Esophagus squamous epithelium (tissue), 4 donors: ENCODE results near the gene OLFML2A.

Experiments
- CTCF ChIP-seq, 6 experiments: fragments of 450-650 bp in 4 of 6; fragments of 200-600 bp in 2 of 6; sonication (generic) in 2 of 6; IDR thresholded peaks; one replicate each; pipeline ENCODE4 v1.5.1; 2016 to 2019; ENCODE audit warnings: antibody characterized with exemption in 6 of 6, mild to moderate bottlenecking in 4 of 6, moderate library complexity in 4 of 6
- POLR2A ChIP-seq, 4 donors: fragments of 450-650 bp; IDR thresholded peaks; one replicate each; pipeline ENCODE4 v1.6.1; 2017; ENCODE audit warnings: antibody characterized with exemption in 4 of 4, mild to moderate bottlenecking in 4 of 4, moderate library complexity in 3 of 4

GRCh38 chr9:124858330-124859046 is 81.6 kb downstream of the OLFML2A start:
- TF ChIP-seq CTCF (IDR thresholded peaks at IDR 0.05) (no peak), POLR2A (IDR thresholded peaks at IDR 0.05) (no peak)
